C1 segment of cervical spinal cord (tissue), 14 donors: Measurements from ENCODE around the gene BMPR2.
"Not testable (repeated sequence)": the region's sequence is repeated elsewhere in the genome, so short reads cannot be mapped to it uniquely, and the experiment has no call there.

ENCODE experiments used
- DNase-seq, 14 donors: peaks; one replicate each; lab custom pipeline; 2025; lab: John Stamatoyannopoulos, UW

Gene BMPR2

GRCh38 chr2:202449344-202449743 is 73.2 kb downstream of the BMPR2 start:
- DNase-seq: no peak

GRCh38 chr2:202450785-202451184 is 74.7 kb downstream of the BMPR2 start:
- no peak for DNase-seq

GRCh38 chr2:202452744-202453143 is 76.6 kb downstream of the BMPR2 start:
- DNase-seq: no peak

GRCh38 chr2:202454536-202454935 is 78.4 kb downstream of the BMPR2 start:
- no peak for DNase-seq

GRCh38 chr2:202455114-202455513 is 79.0 kb downstream of the BMPR2 start:
- DNase-seq: no peak

- no peak for DNase-seq
These were observed 84.0 kb downstream of the BMPR2 start for GRCh38 chr2:202460119-202460518.

- DNase-seq: no peak
These were observed 103.0 kb downstream of the BMPR2 start for GRCh38 chr2:202479090-202479489.

- no peak for DNase-seq
These were observed 103.5 kb downstream of the BMPR2 start for GRCh38 chr2:202479610-202480009.

GRCh38 chr2:202486351-202486750 is 110.2 kb downstream of the BMPR2 start:
- no peak for DNase-seq

- DNase-seq: no peak
These were observed 112.5 kb downstream of the BMPR2 start for GRCh38 chr2:202488671-202489070.

- DNase-seq: no peak
These were observed 114.4 kb downstream of the BMPR2 start for GRCh38 chr2:202490479-202490878.

- no peak for DNase-seq
These were observed 115.4 kb downstream of the BMPR2 start for GRCh38 chr2:202491514-202491913.

- peak in 11 of 14 donors; percentile 3 to 61 (median 26) for DNase-seq
These were observed 118.4 kb downstream of the BMPR2 start for GRCh38 chr2:202494300-202495229.

GRCh38 chr2:202495230-202495604 is 119.1 kb downstream of the BMPR2 start:
- DNase-seq: no peak

GRCh38 chr2:202496835-202497472 is 120.8 kb downstream of the BMPR2 start:
- DNase-seq: not testable (repeated sequence)

GRCh38 chr2:202497473-202497866 is 121.3 kb downstream of the BMPR2 start:
- DNase-seq: not testable (repeated sequence)

- DNase-seq: not testable (repeated sequence)
These were observed 123.7 kb downstream of the BMPR2 start for GRCh38 chr2:202499841-202500240.

- not testable (repeated sequence) for DNase-seq
These were observed 127.1 kb downstream of the BMPR2 start for GRCh38 chr2:202503276-202503675.

- no peak for DNase-seq
These were observed 132.6 kb downstream of the BMPR2 start for GRCh38 chr2:202508686-202509085.

GRCh38 chr2:202510911-202511310 is 134.8 kb downstream of the BMPR2 start:
- no peak for DNase-seq

- no peak for DNase-seq
These were observed 136.0 kb downstream of the BMPR2 start for GRCh38 chr2:202512176-202512575.

- no peak for DNase-seq
These were observed 138.6 kb downstream of the BMPR2 start for GRCh38 chr2:202514732-202515131.

- DNase-seq: no peak
These were observed 143.3 kb downstream of the BMPR2 start for GRCh38 chr2:202519453-202519852.
